Measurements from ENCODE around the gene DIS3L2. TPM values are rescaled to one million over a fixed set of nuclear protein-coding genes. Genes with fewer than 3 reads are reported as not detected.

The DIS3L2 gene
- total and polyA plus RNA-seq, 7 donors: 10.7 to 20.8 (median 16.0) TPM

DNA sequence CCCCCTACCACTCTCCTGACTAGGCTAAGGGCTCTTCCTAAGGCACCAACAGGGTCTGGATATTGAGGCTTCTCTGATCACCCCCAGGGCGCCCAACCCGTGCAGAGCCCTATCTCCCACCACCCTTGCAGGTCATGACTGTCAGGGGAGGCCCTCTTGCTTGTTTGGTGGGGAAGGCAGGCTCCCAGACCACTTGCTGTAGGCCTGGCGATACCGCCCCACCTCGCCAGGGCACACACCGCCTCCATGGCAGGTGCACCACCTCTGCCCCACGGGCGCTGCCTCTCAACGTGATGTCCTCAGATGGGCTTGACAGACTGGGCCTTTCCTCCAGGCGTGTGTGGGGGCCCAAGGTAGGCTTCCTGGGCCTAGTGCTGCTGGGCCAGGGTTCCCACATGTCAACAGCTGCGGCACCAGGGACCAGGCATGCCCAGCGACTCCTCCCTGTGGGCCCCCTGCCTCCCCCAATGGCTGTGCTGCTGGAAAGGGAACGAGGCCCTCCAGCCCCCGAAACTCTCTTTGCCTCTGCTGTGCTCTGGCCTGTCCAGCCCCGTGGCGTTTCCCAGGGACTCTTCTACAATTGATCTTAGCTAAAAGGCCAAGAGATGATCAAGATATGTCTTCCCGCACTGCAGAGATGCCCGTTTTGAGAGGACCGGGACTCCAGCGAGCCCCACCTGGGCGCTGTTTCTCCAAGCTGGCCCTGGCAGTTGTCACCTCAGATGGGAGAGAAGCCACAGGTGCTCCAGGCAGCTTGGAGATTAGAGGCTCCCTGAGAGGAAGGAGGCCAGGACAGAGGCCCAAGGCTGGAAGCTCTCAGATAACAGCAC is 42.8 kb upstream of the DIS3L2 start:
- ATAC-seq (no peak), DNase-seq (no peak)
- Histone ChIP-seq H3K27ac (no peak overlapping the region), H3K27me3 (ENCODE audit: insufficient read depth in 3 of 3, low read length in 2 of 3) (peaks cover 0 to 31% (median 9%) of the 10 kb centered on the region in 3 donors), H3K4me3 (no peak overlapping the region), H3K9me3 (no peaks in the 10 kb centered on the region), H3K36me3 (ENCODE audit: insufficient read depth in 1 of 2, low read depth in 1 of 2) (no peaks in the 10 kb centered on the region), H3K4me1 (no peaks in the 10 kb centered on the region)
- TF ChIP-seq, protein P1, sequence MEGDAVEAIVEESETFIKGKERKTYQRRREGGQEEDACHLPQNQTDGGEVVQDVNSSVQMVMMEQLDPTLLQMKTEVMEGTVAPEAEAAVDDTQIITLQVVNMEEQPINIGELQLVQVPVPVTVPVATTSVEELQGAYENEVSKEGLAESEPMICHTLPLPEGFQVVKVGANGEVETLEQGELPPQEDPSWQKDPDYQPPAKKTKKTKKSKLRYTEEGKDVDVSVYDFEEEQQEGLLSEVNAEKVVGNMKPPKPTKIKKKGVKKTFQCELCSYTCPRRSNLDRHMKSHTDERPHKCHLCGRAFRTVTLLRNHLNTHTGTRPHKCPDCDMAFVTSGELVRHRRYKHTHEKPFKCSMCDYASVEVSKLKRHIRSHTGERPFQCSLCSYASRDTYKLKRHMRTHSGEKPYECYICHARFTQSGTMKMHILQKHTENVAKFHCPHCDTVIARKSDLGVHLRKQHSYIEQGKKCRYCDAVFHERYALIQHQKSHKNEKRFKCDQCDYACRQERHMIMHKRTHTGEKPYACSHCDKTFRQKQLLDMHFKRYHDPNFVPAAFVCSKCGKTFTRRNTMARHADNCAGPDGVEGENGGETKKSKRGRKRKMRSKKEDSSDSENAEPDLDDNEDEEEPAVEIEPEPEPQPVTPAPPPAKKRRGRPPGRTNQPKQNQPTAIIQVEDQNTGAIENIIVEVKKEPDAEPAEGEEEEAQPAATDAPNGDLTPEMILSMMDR (IDR thresholded peaks at IDR 0.05): no peak
- intact Hi-C loops (cut with DNase I): no loop called here
- 92 to 95% (median 95%) methylated on average over 21 of the region's 21 CpGs for WGBS, 3 donors

DNA sequence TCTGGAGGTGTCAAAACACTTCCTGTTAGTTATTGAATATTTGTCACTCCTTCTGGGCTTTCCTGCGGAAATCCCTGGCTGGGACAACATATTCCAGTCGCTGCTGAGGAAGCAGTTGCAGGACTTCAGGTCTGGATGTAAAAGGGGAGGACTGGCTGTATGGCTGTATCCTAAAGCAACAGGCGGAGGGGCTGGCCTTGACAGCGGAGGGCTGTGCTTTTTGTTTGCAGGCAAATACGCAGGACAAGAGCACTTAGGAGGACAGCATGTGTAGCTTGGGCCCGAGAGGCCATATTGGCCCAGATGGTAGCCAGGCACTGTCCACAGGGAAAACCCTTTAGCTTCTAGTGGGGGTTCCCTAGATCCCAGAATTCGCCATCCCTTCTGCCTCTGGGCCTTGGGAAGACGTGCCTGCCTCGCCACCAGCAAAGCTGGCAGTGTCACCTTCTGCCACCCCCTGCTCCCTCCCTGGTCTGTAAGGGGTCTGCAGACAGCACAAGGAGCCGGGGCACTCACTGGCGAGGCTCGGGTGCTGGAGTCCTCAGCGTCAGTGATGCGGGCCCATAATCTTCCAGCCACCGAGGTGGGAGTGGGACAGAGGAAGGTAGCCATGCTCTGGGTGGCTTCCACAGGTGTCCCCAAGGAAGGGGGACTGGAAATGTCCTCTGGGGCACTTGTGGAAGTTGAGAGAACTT is 42.0 kb upstream of the DIS3L2 start:
- intact Hi-C loops (cut with DNase I): loop anchor here (5.0 to 10.0 kb wide), 2 partner anchors 595 to 603 kb away; partner anchors contain the start of gene PRSS56 (in 1 of the 2)
- TF ChIP-seq, protein P1 (IDR thresholded peaks at IDR 0.05): no peak

DNA sequence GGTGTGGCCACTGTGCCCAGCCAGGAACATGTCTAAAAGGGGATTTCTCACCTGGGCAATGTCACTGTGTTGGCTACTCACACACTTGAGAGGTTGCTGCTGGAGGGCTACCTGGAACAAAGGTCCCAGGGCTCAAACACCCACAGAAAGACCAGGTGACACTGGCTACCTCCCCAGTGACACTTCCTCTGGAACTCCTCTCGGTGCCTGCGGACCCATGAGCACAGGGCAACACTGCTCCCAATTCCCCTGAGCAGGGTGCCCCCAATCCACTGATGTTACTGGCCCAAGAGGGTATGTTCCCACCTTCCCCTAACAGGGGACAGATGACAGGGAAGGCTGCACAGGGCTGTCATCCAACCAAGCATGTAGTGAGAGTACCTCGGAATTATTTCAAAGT is 41.1 kb upstream of the DIS3L2 start:
- Histone ChIP-seq H3K36me3 (ENCODE audit: insufficient read depth in 1 of 2, low read depth in 1 of 2) (no peaks in the 10 kb centered on the region), H3K27ac (no peak overlapping the region), H3K9me3 (no peaks in the 10 kb centered on the region), H3K4me3 (no peak overlapping the region), H3K4me1 (peaks cover 1% of the 10 kb centered on the region), H3K27me3 (ENCODE audit: insufficient read depth in 3 of 3, low read length in 2 of 3) (peaks cover 0 to 48% (median 7%) of the 10 kb centered on the region in 3 donors)
- DNase-seq (no peak), ATAC-seq (no peak)
- TF ChIP-seq, protein P1 (IDR thresholded peaks at IDR 0.05): no peak
- WGBS, 3 donors: 81 to 92% (median 82%) methylated on average over 3 of the region's 3 CpGs
- intact Hi-C loops (cut with DNase I): loop anchor here (5.0 to 10.0 kb wide), 2 partner anchors 594 to 602 kb away; partner anchors contain the start of gene PRSS56 (in 1 of the 2)

More for the DNA sequence above, 42.0 kb upstream of the DIS3L2 start:
- DNase-seq (no peak), ATAC-seq (no peak)
- WGBS, 3 donors: 86 to 89% (median 87%) methylated on average over 15 of the region's 15 CpGs
- Histone ChIP-seq H3K4me3 (no peak overlapping the region), H3K9me3 (no peaks in the 10 kb centered on the region), H3K27me3 (ENCODE audit: insufficient read depth in 3 of 3, low read length in 2 of 3) (peaks cover 0 to 39% (median 7%) of the 10 kb centered on the region in 3 donors), H3K4me1 (no peaks in the 10 kb centered on the region), H3K36me3 (ENCODE audit: insufficient read depth in 1 of 2, low read depth in 1 of 2) (no peaks in the 10 kb centered on the region), H3K27ac (no peak overlapping the region)

DNA sequence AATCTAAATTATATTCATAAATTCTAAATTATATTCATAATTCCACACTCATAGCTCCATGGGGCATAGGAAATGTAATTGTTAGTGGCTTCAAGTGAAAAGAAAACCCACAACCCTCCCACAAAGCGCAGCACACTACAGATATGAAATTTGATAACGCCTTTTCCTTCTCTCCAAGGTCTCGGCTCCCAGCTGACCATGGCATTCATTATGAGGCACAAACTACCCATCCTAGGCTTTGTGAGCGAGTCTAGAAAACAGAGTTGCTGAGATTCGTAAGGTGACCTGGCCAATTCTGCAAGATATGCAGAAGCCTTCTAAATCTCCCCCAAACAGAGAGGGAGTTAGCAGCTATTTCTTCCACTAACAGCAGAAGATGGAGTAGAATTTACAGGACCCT is 40.7 kb upstream of the DIS3L2 start:
- H3K36me3 ChIP-seq (ENCODE audit: insufficient read depth in 1 of 2, low read depth in 1 of 2): no peaks in the 10 kb centered on the region
- no peak overlapping the region for H3K27ac ChIP-seq
- TF ChIP-seq, protein P1 (IDR thresholded peaks at IDR 0.05): no peak
- ATAC-seq (no peak), DNase-seq (no peak)
- no peak overlapping the region for H3K4me3 ChIP-seq
- H3K4me1 ChIP-seq: peaks cover 5% of the 10 kb centered on the region
- intact Hi-C loops (cut with DNase I): loop anchor here (5.0 to 10.0 kb wide), 2 partner anchors 594 to 602 kb away; partner anchors contain the start of gene PRSS56 (in 1 of the 2)
- no peaks in the 10 kb centered on the region for H3K9me3 ChIP-seq
- 55 to 79% (median 70%) methylated on average over 5 of the region's 5 CpGs for WGBS, 3 donors
- peaks cover 0 to 49% (median 8%) of the 10 kb centered on the region in 3 donors for H3K27me3 ChIP-seq (ENCODE audit: insufficient read depth in 3 of 3, low read length in 2 of 3)
